HepG2 (cell line): Measurements from ENCODE around the gene LRRC10B. TPM values are rescaled to one million over a fixed set of nuclear protein-coding genes. Genes with fewer than 3 reads are reported as not detected.

ENCODE experiments used
- AGO1 ChIP-seq: fragments of 200-400 bp; formaldehyde crosslinking; IDR thresholded peaks from 2 replicates; pipeline ENCODE4 v1.6.1; 2017; ENCODE audit warnings: mild to moderate bottlenecking, low read depth, low read length, moderate library complexity; ENCODE audit not compliant: poor library complexity, severe bottlenecking
- MAZ ChIP-seq, 2 experiments: sonication (generic) in 1 of 2; formaldehyde crosslinking in 1 of 2; IDR thresholded peaks; 2 replicates each; pipeline versions ENCODE4 v1.5.0 to v1.6.1; 2012 to 2020; ENCODE audit warnings: low read depth in 2 of 2, mild to moderate bottlenecking in 2 of 2, borderline replicate concordance in 1 of 2, improper control_type of control experiment in 1 of 2, low read length in 1 of 2, missing genetic modification reagents in 1 of 2, moderate library complexity in 1 of 2
- MTF2 ChIP-seq: sonication (generic); formaldehyde crosslinking; IDR thresholded peaks from 2 replicates; pipeline ENCODE4 v1.5.0; 2020; ENCODE audit warnings: missing genetic modification reagents, borderline replicate concordance
- NKX3-1 ChIP-seq: sonication (generic); formaldehyde crosslinking; IDR thresholded peaks from 2 replicates; pipeline ENCODE4 v1.5.0; 2020; ENCODE audit warnings: missing genetic modification reagents
- PAXIP1 ChIP-seq: sonication (generic); formaldehyde crosslinking; conservative IDR thresholded peaks from 2 replicates; pipeline ENCODE4 v1.4.0; 2020; ENCODE audit warnings: mild to moderate bottlenecking, missing genetic modification reagents, moderate library complexity
- RARA ChIP-seq: IDR thresholded peaks from 2 replicates; pipeline ENCODE4 v1.6.1; 2016; ENCODE audit warnings: missing genetic modification reagents, missing compliant biosample characterization
- SOX6 ChIP-seq, 2 experiments: fragments of 450-650 bp in 1 of 2; sonication (generic) in 1 of 2; formaldehyde crosslinking in 1 of 2; IDR thresholded peaks; 2 replicates each; pipeline versions ENCODE4 v1.4.0 to v1.6.1; 2017 to 2020; ENCODE audit warnings: antibody characterized with exemption in 1 of 2, mild to moderate bottlenecking in 1 of 2, missing genetic modification reagents in 1 of 2
- TFE3 ChIP-seq: IDR thresholded peaks from 2 replicates; pipeline ENCODE4 v1.6.1; 2016
- ZHX1 ChIP-seq: sonication (generic); formaldehyde crosslinking; IDR thresholded peaks from 2 replicates; pipeline ENCODE4 v1.8.1; 2022; ENCODE audit warnings: low read depth, mild to moderate bottlenecking, missing genetic modification reagents
- ZNF121 ChIP-seq: sonication (generic); formaldehyde crosslinking; IDR thresholded peaks from 2 replicates; pipeline ENCODE4 v1.5.0; 2020; ENCODE audit warnings: mild to moderate bottlenecking, missing genetic modification reagents
- ZNF280D ChIP-seq: sonication (generic); formaldehyde crosslinking; IDR thresholded peaks from 2 replicates; pipeline ENCODE4 v1.5.1; 2020; ENCODE audit warnings: mild to moderate bottlenecking, missing genetic modification reagents
- ZNF331 ChIP-seq: sonication (generic); formaldehyde crosslinking; IDR thresholded peaks from 2 replicates; pipeline ENCODE4 v1.4.0; 2020; ENCODE audit warnings: missing genetic modification reagents
- ZNF460 ChIP-seq: sonication (generic); formaldehyde crosslinking; IDR thresholded peaks from 2 replicates; pipeline ENCODE4 v1.5.1; 2020; ENCODE audit warnings: missing genetic modification reagents, mild to moderate bottlenecking, borderline replicate concordance
- ZNF530 ChIP-seq: sonication (generic); formaldehyde crosslinking; IDR thresholded peaks from 2 replicates; pipeline ENCODE4 v1.5.0; 2020; ENCODE audit warnings: low read depth, mild to moderate bottlenecking, missing genetic modification reagents
- ZNF557 ChIP-seq: sonication (generic); formaldehyde crosslinking; IDR thresholded peaks from 2 replicates; pipeline ENCODE4 v1.4.0; 2020; ENCODE audit warnings: missing genetic modification reagents
- ZNF773 ChIP-seq: sonication (generic); formaldehyde crosslinking; IDR thresholded peaks from 2 replicates; pipeline ENCODE4 v1.4.0; 2020; ENCODE audit warnings: missing genetic modification reagents, borderline replicate concordance
- polyA plus RNA-seq, 8 experiments: library from polyadenylated mRNA; depleted of rRNA in 3 of 8; stranded (reverse) in 7 of 8; unstranded in 1 of 8; fragments of >200 nt; fragmentation: Illumina TruSeq in 4 of 8; extraction: Trizol in 4 of 8; gene quantifications; 2 replicates each; pipeline versions ENCODE4 v1.2.1 to v1.2.3, GENCODE V29; 2011 to 2016; ENCODE audit warnings: low read depth in 4 of 8, missing spikeins in 1 of 8, mixed read lengths in 1 of 8; ENCODE audit not compliant: insufficient read depth in 1 of 8
- total RNA-seq, 5 experiments: library from RNA; depleted of rRNA; stranded (reverse); fragments of >200 nt; fragmentation: Illumina TruSeq; extraction: Trizol; gene quantifications; 2 replicates each; pipeline ENCODE4 v1.2.3, GENCODE V29; 2016; ENCODE audit warnings: low read depth in 1 of 5

Gene LRRC10B
- total and polyA plus RNA-seq, 2 of the 13 experiments (the other 11 are each of a cell fraction or from before 2014, with no cell fraction given): not detected

DNA sequence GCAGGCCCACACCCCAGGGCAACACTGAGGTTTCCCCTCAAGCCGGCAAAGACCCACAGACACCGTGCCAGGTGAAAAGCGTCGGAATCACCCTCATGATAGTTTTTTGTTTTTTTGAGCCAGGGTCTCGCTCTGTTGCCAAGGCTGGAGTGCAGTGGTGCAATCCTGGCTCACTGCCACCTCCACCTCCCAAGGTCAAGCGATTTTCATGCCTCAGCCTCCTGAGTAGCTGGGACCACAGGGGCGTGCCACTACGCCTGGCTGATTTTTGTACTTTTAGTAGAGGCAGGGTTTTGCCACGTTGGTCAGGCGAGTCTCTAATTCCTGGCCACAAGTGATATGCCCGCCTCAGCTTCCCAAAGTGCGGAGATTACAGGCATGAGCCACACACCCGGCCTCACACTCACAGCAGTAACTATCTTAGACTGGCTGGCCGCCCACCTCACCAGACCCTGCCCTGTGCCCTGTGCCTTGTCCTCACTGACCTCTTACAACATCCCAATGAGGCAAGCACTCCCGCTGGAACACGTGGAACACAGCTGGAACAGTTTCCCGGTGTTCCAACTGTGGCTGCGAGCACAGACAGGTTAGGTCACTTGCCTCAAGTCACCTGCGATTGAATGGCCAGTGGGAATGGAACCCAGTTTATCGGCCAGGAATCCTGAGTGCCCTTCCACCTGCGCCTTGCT lies 21.1 kb downstream of the LRRC10B start (continued):
- TF ChIP-seq ZNF280D (CRISPR knock-in tag): peak; percentile 76
- TF ChIP-seq MTF2 (CRISPR knock-in tag): no peak
- peak; percentile 18; the same call in 1 of the 2 replicates for TF ChIP-seq ZHX1 (CRISPR knock-in tag)
- TF ChIP-seq ZNF121: peak; percentile 89
- peak; percentile 77 for TF ChIP-seq RARA (CRISPR knock-in tag)
- peak; percentile 38; the same call in 1 of the 2 replicates for TF ChIP-seq ZNF331
- TF ChIP-seq NKX3-1 (CRISPR knock-in tag): no peak
- TF ChIP-seq ZNF530 (CRISPR knock-in tag): no peak
- peak; percentile 54; the same call in 1 of the 2 replicates for TF ChIP-seq ZNF460 (CRISPR knock-in tag)
- TF ChIP-seq TFE3 (CRISPR knock-in tag): 0 out of 2 replicates have a peak, but pooled peaks have one; percentile 28
- TF ChIP-seq SOX6 (IDR thresholded peaks at IDR 0.05): no peak
- peak; percentile 70 for TF ChIP-seq SOX6 (CRISPR knock-in tag; IDR thresholded peaks at IDR 0.05)
- no peak for TF ChIP-seq MAZ (IDR thresholded peaks at IDR 0.05; ENCODE audit: borderline replicate concordance, low read depth, low read length)
- peak; percentile 60; the same call in 1 of the 2 replicates for TF ChIP-seq MAZ (CRISPR knock-in tag; IDR thresholded peaks at IDR 0.05; ENCODE audit: low read depth)
- TF ChIP-seq PAXIP1 (CRISPR knock-in tag): peak; percentile 72
- TF ChIP-seq AGO1: no peak
- TF ChIP-seq ZNF557 (CRISPR knock-in tag): no peak
- TF ChIP-seq ZNF773 (CRISPR knock-in tag): no peak
